Stimulated activated CD8-positive, alpha-beta memory T cell treated with anti-CD3 and anti-CD28 coated beads, Interleukin-7, amount 100 ng/mL, for 24 hours (primary cell): ENCODE results near the gene QSOX2.
"Not testable (repeated sequence)": the region's sequence is repeated elsewhere in the genome, so short reads cannot be mapped to it uniquely, and the experiment has no call there.

Source experiments
- DNase-seq: peaks from one replicate; pipeline ENCODE4 v3.0.0-alpha.2; 2020; ENCODE audit warnings: low read depth

QSOX2 gene

DNA sequence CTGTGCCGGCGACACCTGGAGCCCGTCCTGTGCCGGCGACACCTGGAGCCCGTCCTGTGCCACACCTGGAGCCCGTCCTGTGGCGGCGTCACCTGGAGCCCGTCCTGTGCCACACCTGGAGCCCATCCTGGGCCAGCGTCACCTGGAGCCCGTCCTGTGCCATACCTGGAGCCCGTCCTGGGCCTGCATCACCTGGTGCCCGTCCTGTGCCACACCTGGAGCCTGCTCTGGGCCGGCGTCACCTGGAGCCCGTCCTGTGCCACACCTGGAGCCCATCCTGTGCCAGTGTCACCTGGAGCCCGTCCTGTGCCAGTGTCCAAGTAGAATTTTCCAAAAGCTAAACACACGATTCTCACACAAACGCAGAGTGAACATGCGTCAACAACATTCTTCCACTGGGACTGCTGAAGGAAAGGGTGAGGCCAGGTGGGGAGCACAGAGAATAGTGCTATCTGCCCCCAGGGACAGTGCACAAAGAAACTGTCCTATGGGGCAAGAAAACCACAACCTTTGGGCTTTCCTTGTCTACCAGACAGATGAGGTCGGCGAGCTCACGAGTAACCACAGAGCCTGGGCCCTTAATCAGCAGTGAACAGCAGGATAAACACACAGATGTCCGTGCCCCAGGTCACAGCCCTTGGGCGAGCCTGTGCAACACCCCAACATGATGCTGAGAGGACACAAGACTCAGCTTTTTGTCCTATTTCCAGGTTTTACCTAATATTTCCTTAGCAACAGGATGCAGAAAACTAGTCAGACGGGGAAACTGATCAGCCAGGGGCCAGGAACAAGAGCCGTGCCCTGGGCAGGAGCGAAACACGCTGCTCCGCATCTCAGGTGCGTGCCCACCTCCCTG, 7.9 kb downstream of the QSOX2 start:
- no peak for DNase-seq

DNA sequence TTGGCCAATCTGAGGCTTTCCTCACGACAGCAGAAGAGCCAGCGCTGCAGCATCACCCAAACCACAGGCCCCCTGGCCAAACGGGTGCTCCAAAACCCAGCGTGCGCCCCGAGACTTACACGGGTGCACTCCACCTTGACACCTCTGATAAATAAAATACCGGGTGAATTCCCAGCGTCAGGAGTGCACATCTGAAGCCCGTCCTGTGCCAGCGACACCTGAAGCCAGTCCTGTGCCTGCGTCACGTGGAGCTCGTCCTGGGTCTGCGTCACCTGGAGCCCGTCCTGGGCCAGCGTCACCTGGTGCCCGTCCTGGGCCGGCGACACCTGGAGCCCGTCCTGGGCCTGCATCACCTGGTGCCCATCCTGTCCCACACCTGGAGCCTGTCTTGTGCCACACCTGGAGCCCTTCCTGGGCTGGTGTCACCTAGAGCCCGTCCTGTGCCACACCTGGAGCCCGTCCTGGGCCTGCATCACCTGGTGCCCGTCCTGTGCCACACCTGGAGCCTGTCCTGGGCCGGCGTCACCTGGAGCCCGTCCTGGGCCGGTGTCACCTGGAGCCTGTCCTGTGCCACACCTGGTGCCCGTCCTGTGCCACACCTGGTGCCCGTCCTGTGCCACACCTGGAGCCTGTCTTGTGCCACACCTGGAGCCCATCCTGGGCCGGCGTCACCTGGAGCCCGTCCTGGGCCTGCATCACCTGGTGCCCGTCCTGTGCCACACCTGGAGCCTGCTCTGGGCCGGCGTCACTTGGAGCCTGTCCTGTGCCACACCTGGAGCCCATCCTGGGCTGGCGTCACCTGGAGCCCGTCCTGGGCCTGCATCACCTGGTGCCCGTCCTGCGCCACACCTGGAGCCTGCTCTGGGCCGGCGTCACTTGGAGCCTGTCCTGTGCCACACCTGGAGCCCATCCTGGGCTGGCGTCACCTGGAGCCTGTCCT, 8.9 kb downstream of the QSOX2 start:
- DNase-seq: not testable (repeated sequence)

DNA sequence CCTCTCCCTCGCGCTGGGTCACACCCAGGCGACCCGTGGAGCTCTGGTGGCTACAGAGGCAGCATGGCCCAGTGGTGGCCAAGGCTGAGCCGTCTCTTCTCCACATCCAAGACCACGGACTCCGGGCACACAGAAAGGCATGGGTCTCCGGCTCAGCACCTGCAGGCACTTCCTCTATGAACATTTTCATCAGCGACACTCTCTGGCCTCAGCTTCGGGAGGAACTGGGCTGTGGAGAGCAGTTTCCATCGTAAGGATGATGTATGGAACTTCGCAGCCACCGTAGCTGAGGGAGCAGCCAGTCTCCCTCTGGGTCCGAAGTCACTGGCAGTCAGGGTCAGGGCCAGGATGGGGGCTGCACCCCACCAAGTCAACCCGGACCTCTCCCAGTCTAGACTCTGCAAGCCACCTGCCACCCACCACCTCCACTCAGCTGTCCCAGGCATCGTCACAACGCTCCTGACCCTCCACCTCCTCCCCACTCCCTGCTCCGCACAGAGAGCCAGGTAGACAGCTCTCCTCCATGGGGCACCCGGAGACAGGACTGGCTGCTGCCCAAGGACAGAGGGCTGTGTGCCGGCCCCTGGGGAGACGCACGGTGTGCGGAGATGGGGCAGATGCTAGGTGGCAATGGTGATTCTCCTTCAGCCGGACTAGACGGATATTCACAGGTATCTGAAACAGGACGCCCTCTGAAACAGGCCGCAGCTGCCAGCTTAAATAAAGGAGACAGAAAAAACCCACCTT, 9.7 kb downstream of the QSOX2 start:
- no peak for DNase-seq

DNA sequence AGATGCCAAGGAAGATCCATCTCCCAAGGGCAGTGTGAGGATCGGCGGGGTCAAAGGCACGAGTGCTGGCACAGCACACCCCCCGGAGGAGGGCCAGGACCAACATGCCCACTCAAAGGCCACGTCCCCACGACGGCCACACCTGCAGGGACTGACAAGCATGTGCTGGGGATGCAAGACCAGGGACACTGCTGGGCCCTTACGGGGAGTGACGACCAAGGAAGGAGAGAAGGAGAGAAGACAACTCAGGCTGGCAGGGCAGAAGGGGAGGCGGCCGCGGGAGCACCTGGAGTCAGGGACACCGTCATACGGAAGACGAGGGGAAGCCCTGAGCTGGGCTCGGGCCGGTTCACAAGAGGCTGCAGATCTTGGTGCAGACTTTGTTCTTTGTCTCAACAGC, 10.4 kb downstream of the QSOX2 start:
- DNase-seq: no peak

- DNase-seq: no peak
Observed at GRCh38 chr9:136234597-136234996, 11.0 kb downstream of the QSOX2 start.

- DNase-seq: no peak
Observed at GRCh38 chr9:136233868-136234267, 11.7 kb downstream of the QSOX2 start.

DNA sequence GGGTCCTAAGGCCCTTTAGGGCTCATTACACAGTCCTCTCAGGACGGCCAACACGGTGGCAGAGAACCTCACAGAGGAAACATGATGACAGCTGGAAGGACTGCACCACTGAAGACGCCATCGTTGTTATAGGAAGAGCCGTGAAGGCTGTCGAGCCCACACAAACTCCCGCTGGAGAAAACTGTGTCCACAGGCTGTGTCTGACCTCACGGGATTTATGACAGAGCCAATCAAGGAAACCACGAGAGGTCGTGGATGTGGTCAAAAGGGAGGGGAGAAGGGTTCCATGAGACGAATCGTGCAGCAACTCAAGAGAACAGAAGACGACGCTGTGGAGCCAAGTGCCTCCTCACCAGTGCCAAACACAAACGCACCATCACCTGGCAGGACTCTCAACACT, 12.2 kb downstream of the QSOX2 start:
- no peak for DNase-seq

DNA sequence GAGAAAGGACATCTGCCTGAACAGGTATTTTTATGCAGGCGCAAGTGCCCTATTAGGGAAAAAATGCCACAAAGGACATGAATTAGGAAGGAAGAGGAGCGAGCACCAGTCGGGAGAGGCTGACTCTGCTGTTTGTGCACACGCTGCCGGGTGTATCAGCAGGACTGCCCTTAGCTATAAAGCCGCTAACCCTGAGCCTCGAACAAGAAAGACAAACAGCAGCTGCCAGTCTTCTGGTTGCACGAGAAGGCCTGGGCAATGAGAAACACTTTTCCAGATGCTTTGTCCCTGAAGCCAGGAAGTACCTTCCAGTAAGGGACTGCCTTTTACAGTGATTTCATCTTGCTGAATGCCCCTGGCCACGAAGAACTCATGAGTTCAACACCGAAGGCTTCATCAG, 12.6 kb downstream of the QSOX2 start:
- no peak for DNase-seq

- DNase-seq: no peak
Observed at GRCh38 chr9:136231478-136232297, 13.9 kb downstream of the QSOX2 start.

DNA sequence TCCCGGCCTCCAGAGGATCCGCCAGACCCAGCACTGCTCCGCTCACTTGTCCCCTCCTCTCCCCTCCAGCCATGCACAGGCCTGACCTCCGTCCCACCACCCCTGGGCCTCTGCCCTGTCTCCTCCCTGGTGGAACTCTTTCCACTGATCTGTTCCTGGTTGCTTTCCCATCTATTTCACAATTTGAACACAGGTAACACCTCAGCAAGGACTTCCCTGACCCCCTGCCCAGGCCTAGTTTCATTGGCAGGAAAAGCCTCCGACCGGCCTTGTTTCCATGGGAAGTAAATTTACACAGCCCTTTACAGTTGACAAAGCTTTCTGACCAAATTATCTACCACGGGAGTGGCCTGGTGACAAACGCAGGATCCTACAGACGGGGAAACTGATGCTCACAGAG, 14.8 kb downstream of the QSOX2 start:
- DNase-seq: no peak

GRCh38 chr9:136230365-136230764, 15.2 kb downstream of the QSOX2 start:
- DNase-seq: no peak

- no peak for DNase-seq
Observed at GRCh38 chr9:136229096-136230065, 16.2 kb downstream of the QSOX2 start.

- no peak for DNase-seq
Observed at GRCh38 chr9:136228107-136228875, 17.3 kb downstream of the QSOX2 start.

GRCh38 chr9:136226680-136227407, 18.8 kb downstream of the QSOX2 start:
- no peak for DNase-seq

DNA sequence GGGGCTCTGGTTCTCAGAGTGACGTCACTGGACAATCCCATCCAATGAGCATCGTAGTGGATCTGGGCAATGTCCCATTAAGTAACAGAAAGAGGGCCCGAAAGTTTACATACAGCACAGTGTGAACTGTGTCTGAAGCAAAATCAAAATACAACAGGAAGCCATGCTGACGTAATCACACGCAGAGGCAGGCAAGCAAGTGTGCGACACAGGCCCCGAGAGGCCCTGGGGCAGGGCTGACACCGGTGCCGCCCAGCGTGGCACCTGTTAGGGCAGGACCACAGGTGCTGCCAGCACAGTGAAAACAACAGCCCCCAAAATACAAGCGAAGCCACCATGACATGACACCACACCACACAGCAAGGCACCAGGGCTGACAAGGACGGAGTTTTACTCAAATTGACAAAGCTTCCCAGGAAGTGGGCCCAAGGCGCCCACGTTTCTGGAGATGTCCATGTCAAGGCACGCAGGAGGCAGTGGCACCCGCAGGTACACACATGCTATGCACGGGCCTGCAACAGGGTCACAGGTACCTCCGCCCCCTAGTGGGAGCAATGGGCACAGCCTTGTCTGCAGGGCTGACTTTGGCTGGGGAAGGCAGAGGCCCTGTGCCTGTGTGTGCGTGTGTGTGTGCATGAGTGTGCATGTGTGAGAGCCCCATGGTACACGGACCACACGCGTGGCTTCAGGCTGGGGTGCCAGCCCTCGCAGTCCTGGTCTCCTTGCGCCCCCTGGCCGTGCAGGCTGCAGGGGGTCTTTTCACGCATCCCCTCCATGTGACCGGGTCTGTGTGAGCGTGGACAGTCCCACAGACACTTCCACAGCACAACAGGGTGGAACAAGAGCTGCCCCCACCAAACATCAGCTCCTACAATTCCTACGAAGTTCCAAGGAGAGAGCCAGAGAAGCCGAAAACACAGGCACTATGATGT, 19.6 kb downstream of the QSOX2 start:
- DNase-seq: peak; percentile 33

- DNase-seq: no peak
Observed at GRCh38 chr9:136225366-136225747, 20.3 kb downstream of the QSOX2 start.

GRCh38 chr9:136223871-136224640, 21.6 kb downstream of the QSOX2 start:
- DNase-seq: no peak
